Endothelial cell of umbilical vein (primary cell): ENCODE measurements around the gene INTS4. TPM values are rescaled to one million over a fixed set of nuclear protein-coding genes. Genes with fewer than 3 reads are reported as not detected.

Source experiments
- BruUV-seq: library from RNA; stranded (reverse); fragments of 400-500 nt; replicated peaks from 2 replicates; lab custom pipeline; 2021; lab: Mats Ljungman, UMichigan
- CTCF ChIA-PET: fragments of 300-600, 350-600 bp; sonication (Branson Sonifier 250); formaldehyde crosslinking; loops from one replicate; lab custom pipeline; 2021; ENCODE audit warnings: antibody characterized with exemption, inconsistent platforms; lab: Charles Lee
- POLR2A ChIA-PET: fragments of 300-600, 350-600 bp; sonication (Branson Sonifier 250); formaldehyde crosslinking; loops from one replicate; lab custom pipeline; 2021; ENCODE audit warnings: antibody characterized with exemption, inconsistent platforms; lab: Charles Lee
- DNase-seq: peaks from one replicate; pipeline ENCODE4 v3.0.0-alpha.2; 2011; ENCODE audit warnings: low read depth, low spot score
- FAIRE-seq: peaks from 2 replicates; lab custom pipeline; 2011; peaks lifted over from hg19 to GRCh38; lab: Jason Lieb, UNC
- H2AFZ ChIP-seq: 2 replicates; pipeline ENCODE4 v1.6.0; 2012; ENCODE audit warnings: low read depth, low read length, control low read depth, inconsistent platforms
- H3K27ac ChIP-seq: 2 replicates; pipeline ENCODE4 v1.5.1; 2011; ENCODE audit warnings: low read depth, mild to moderate bottlenecking, control low read depth, low read length, moderate library complexity; ENCODE audit not compliant: insufficient read depth
- H3K27me3 ChIP-seq, 2 experiments: 2 replicates each; pipeline versions ENCODE4 v1.6.0 to v1.6.1; 2011; ENCODE audit warnings: low read length in 2 of 2, mixed read lengths in 1 of 2; ENCODE audit not compliant: control insufficient read depth in 2 of 2, insufficient read depth in 2 of 2
- H3K36me3 ChIP-seq, 2 experiments: 2 replicates in 1 of 2; 3 replicates in 1 of 2; pipeline ENCODE4 v1.5.1; 2011; ENCODE audit warnings: low read length in 2 of 2, mild to moderate bottlenecking in 1 of 2, moderate library complexity in 1 of 2; ENCODE audit not compliant: control insufficient read depth in 2 of 2, insufficient read depth in 2 of 2; ENCODE audit errors: extremely low read depth in 1 of 2
- H3K4me1 ChIP-seq: 3 replicates; pipeline ENCODE4 v1.5.1; 2011; ENCODE audit warnings: mild to moderate bottlenecking, low read length; ENCODE audit not compliant: control insufficient read depth, insufficient read depth; ENCODE audit errors: extremely low read depth
- H3K4me2 ChIP-seq: 2 replicates; pipeline ENCODE4 v1.6.1; 2011; ENCODE audit warnings: low read length, control low read depth, mixed read lengths; ENCODE audit not compliant: insufficient read depth
- H3K4me3 ChIP-seq, 3 experiments: fragments of 200-600 bp in 1 of 3; sonication (generic), shearing (Covaris generic) in 1 of 3; replicated peaks in 1 of 3; 2 replicates each; pipeline ENCODE4 v1.5.1; 2011 to 2016; ENCODE audit warnings: control low read depth in 3 of 3, low read length in 3 of 3, mild to moderate bottlenecking in 2 of 3, inconsistent platforms in 1 of 3, low read depth in 1 of 3, moderate library complexity in 1 of 3; ENCODE audit not compliant: insufficient read depth in 1 of 3
- H3K79me2 ChIP-seq: 2 replicates; pipeline ENCODE4 v1.6.0; 2012; ENCODE audit warnings: low read length, inconsistent platforms; ENCODE audit not compliant: control insufficient read depth, insufficient read depth
- H3K9ac ChIP-seq: replicated peaks from 2 replicates; pipeline ENCODE3; 2011; ENCODE audit warnings: low read length, control low read depth; ENCODE audit not compliant: insufficient read depth; ENCODE audit errors: extremely low read depth
- H3K9me1 ChIP-seq: replicated peaks from 3 replicates; pipeline ENCODE4 v1.6.0; 2011; ENCODE audit warnings: mild to moderate bottlenecking, low read length; ENCODE audit not compliant: control insufficient read depth, insufficient read depth; ENCODE audit errors: extremely low read depth
- H3K9me3 ChIP-seq: replicated peaks from 2 replicates; pipeline ENCODE4 v1.5.1; 2012; ENCODE audit warnings: low read length, inconsistent platforms; ENCODE audit not compliant: control insufficient read depth, insufficient read depth
- H4K20me1 ChIP-seq: replicated peaks from 2 replicates; pipeline ENCODE3; 2011; ENCODE audit warnings: mild to moderate bottlenecking, low read length; ENCODE audit not compliant: control insufficient read depth, insufficient read depth; ENCODE audit errors: extremely low read depth
- EZH2 ChIP-seq: IDR thresholded peaks from 2 replicates; pipeline ENCODE4 v1.6.1; 2012; ENCODE audit warnings: borderline replicate concordance, low read depth, mild to moderate bottlenecking, moderate library complexity, low read length, inconsistent platforms; ENCODE audit not compliant: severe bottlenecking
- FOS ChIP-seq: IDR thresholded peaks from 2 replicates; pipeline ENCODE4 v1.6.1; 2011; ENCODE audit warnings: mild to moderate bottlenecking, low read length, moderate library complexity, borderline replicate concordance; ENCODE audit not compliant: insufficient read depth
- GATA2 ChIP-seq: IDR thresholded peaks from 2 replicates; pipeline ENCODE4 v1.7.0; 2011; ENCODE audit warnings: low read depth, mild to moderate bottlenecking, moderate library complexity, mixed read lengths, low read length; ENCODE audit not compliant: insufficient read length, insufficient read depth
- JUN ChIP-seq: IDR thresholded peaks from 2 replicates; pipeline ENCODE4 v1.6.1; 2011; ENCODE audit warnings: borderline replicate concordance, low read depth; ENCODE audit not compliant: insufficient read length, insufficient read depth
- MYC ChIP-seq: IDR thresholded peaks from one replicate; pipeline ENCODE4 v1.6.1; 2011; ENCODE audit warnings: mild to moderate bottlenecking, low read depth, low read length
- POLR2A ChIP-seq: IDR thresholded peaks from 2 replicates; pipeline ENCODE4 v1.6.1; 2012; ENCODE audit warnings: low read depth, mild to moderate bottlenecking, control low read depth, low read length
- POLR2AphosphoS5 ChIP-seq: IDR thresholded peaks from 2 replicates; pipeline ENCODE4 v1.6.1; 2012; ENCODE audit warnings: low read depth, mild to moderate bottlenecking, control low read depth, low read length, moderate library complexity; ENCODE audit not compliant: insufficient read depth
- dilution Hi-C: fragments of 300-500 bp; cut with MboI; formaldehyde crosslinking; loops from one replicate; pipeline ENCODE4 v1.15.0; 2019; ENCODE audit warnings: low sequenced_read_pairs; ENCODE audit not compliant: extremely low pct_ligation_motif_present
- intact Hi-C: fragments of 100-400 bp; cut with micrococcal nuclease; formaldehyde crosslinking; loops from one replicate; pipeline ENCODE4 v1.10.0; 2022
- polyA plus RNA-seq, 4 experiments: library from polyadenylated mRNA; depleted of rRNA in 3 of 4; stranded (reverse) in 3 of 4; unstranded in 1 of 4; fragments of >200 nt; gene quantifications; 2 replicates each; pipeline versions ENCODE4 v1.2.1 to v1.2.3, GENCODE V29; 2011 to 2012; ENCODE audit warnings: missing spikeins in 1 of 4
- total RNA-seq: library from RNA; stranded (reverse); gene quantifications from 2 replicates; pipeline ENCODE4 v1.2.3, GENCODE V29; 2021
- TF ChIP-seq, protein P1 (sequence below): IDR thresholded peaks from 2 replicates; pipeline ENCODE4 v1.6.1; 2011; ENCODE audit not compliant: insufficient read depth, insufficient read length
- TF ChIP-seq, protein P2 (sequence below), 2 donors: IDR thresholded peaks; 1 replicate in 1 of 2; 2 replicates in 1 of 2; pipeline ENCODE4 v1.5.1; 2011; ENCODE audit warnings: low read length in 2 of 2, mild to moderate bottlenecking in 2 of 2, moderate library complexity in 2 of 2, control low read depth in 1 of 2, inconsistent platforms in 1 of 2, low read depth in 1 of 2; ENCODE audit not compliant: insufficient read depth in 1 of 2; ENCODE audit errors: extremely low read depth in 1 of 2

The INTS4 gene
- total and polyA plus RNA-seq, 2 donors (not counting 3 experiments of a cell fraction or from before 2014, with no cell fraction given): 29.2 to 37.8 TPM

DNA sequence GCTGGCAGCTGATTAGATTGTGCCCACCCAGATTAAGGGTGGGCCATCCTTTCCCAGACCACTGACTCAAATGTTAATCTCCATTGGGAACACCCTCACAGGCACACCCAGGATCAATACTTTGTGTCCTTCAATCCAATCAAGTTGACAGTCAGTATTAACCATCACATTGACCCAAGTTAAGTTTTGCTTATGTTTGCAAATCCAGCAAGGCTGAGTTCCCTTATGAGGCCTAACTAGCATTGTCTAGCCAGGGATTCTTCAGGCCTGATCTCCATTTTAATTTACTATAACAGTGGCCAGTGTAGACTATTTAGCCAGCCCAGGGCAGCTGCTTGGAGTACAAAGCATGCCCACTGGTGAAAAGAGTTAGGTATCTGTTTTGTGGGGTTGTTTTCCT is 30.9 kb upstream of the INTS4 start:
- ChIA-PET CTCF (no interaction called here), POLR2A (no interaction called here)
- no TSS peak for BruUV-seq
- no peak overlapping the region for H3K4me2 ChIP-seq
- no peaks in the 10 kb centered on the region for H3K36me3 ChIP-seq
- TF ChIP-seq POLR2A (no peak), GATA2 (no peak), EZH2 (no peak)
- FAIRE-seq (no peak), DNase-seq (no peak)
- no peaks in the 10 kb centered on the region for H3K79me2 ChIP-seq
- intact Hi-C loops (no loop called here), dilution Hi-C loops (no loop called here)
- peaks cover 10% of the 10 kb centered on the region for H3K4me1 ChIP-seq
- no peaks in the 10 kb centered on the region for H3K9me1 ChIP-seq
- H3K9me3 ChIP-seq: no peaks in the 10 kb centered on the region
- H2AFZ ChIP-seq: no peak overlapping the region
- H3K4me3 ChIP-seq: no peak overlapping the region
- no peaks in the 10 kb centered on the region for H4K20me1 ChIP-seq
- no peak overlapping the region for H3K27ac ChIP-seq
- no peak overlapping the region for H3K9ac ChIP-seq
- no peaks in the 10 kb centered on the region for H3K27me3 ChIP-seq

DNA sequence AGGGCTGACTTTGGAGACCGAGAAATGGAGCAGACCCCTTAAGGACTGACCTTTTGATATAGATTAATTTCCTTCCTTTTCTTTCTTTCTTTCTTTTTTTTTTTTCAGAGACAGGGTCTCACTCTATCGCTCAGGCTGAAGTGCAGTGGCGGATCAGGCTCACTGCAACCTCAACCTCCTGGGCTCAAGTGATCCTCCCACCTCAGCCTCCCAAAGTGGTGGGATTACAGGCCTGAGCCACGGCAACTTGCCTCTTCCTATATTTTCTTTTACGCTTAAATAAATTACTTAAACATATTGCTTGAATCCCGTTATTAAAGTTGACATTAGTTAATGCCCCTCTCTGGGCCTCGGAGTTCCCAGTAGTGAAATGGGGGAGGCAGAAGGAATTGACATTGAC is 29.0 kb upstream of the INTS4 start:
- TF ChIP-seq EZH2: no peak
- TF ChIP-seq JUN: no peak
- TF ChIP-seq FOS: no peak
- TF ChIP-seq MYC: no peak
- no peak for TF ChIP-seq POLR2AphosphoS5
- TF ChIP-seq, protein P1, sequence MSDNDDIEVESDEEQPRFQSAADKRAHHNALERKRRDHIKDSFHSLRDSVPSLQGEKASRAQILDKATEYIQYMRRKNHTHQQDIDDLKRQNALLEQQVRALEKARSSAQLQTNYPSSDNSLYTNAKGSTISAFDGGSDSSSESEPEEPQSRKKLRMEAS: no peak
- TF ChIP-seq GATA2: no peak
- TF ChIP-seq POLR2A: no peak
- TF ChIP-seq, protein P2, sequence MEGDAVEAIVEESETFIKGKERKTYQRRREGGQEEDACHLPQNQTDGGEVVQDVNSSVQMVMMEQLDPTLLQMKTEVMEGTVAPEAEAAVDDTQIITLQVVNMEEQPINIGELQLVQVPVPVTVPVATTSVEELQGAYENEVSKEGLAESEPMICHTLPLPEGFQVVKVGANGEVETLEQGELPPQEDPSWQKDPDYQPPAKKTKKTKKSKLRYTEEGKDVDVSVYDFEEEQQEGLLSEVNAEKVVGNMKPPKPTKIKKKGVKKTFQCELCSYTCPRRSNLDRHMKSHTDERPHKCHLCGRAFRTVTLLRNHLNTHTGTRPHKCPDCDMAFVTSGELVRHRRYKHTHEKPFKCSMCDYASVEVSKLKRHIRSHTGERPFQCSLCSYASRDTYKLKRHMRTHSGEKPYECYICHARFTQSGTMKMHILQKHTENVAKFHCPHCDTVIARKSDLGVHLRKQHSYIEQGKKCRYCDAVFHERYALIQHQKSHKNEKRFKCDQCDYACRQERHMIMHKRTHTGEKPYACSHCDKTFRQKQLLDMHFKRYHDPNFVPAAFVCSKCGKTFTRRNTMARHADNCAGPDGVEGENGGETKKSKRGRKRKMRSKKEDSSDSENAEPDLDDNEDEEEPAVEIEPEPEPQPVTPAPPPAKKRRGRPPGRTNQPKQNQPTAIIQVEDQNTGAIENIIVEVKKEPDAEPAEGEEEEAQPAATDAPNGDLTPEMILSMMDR (IDR thresholded peaks at IDR 0.05; ENCODE audit: extremely low read depth in 1 of 2, insufficient read depth in 1 of 2, low read depth in 1 of 2, low read length in 2 of 2): no peak
- CTCF ChIA-PET: no interaction called here
- H4K20me1 ChIP-seq: no peaks in the 10 kb centered on the region
- peaks cover 5% of the 10 kb centered on the region for H3K4me1 ChIP-seq
- no peak for FAIRE-seq
- no peak for DNase-seq
- H3K4me2 ChIP-seq: peak overlapping the region; percentile 80
- dilution Hi-C loops (no loop called here), intact Hi-C loops (no loop called here)
- no peaks in the 10 kb centered on the region for H3K9me1 ChIP-seq
- peak overlapping the region; percentile 100 for H2AFZ ChIP-seq
- no peak overlapping the region for H3K27ac ChIP-seq
- POLR2A ChIA-PET: no interaction called here
- no peaks in the 10 kb centered on the region for H3K36me3 ChIP-seq
- BruUV-seq: no TSS peak
- peak overlapping the region in 2 of 3 experiments; percentile 31 to 41 for H3K4me3 ChIP-seq
- no peaks in the 10 kb centered on the region for H3K79me2 ChIP-seq
- H3K9me3 ChIP-seq: no peaks in the 10 kb centered on the region
- no peak overlapping the region for H3K9ac ChIP-seq
- H3K27me3 ChIP-seq: no peaks in the 10 kb centered on the region
